Measurements from ENCODE around the gene FRMD4B.

The FRMD4B gene

DNA sequence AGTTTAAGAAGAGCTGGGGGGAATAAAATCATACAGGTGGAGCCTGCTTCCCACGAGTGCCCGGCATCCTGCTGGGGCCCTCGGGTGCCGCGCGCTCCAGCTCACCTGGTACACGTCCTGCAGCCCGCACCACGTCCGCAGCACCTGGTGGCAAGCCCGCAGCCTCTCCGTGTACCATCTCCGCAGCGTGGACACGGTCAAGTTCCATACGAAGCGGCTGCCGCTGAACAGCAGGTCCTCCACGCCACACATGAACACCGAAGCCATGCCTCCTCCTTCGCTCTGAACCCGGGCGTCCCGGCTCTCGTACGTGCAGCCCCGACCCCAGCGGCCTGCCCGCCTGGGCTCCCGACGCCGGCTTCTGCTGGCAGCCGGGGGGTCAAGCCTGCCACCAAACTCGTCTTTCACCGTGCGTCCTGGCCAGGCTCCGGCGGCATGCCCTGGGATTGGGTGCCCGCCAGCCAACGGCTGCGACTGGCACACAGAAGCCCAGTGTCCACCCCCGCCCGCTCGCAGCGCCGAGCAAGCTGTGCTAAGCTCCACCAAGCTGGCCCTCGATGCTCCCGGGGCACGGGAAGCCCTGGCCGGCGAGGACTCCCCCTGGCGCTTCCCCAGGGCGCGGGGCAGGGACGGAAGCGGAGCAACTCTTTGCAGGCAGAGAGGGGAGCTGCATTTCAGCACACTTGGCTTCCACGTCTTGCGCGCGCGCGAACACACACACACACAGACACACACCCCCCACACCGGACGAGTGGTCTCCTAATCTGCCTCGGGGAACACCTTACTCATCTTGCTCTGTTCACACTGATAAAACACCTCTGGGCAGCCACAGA is at the start of gene FRMD4B:
TSS of gene FRMD4B (minus strand) at position 366 of the 833 bp plus-strand sequence. CDS start at position 267, 99 bp downstream.
- no peak for DNase-seq (ENCODE audit: low read depth in 2 of 2)

DNA sequence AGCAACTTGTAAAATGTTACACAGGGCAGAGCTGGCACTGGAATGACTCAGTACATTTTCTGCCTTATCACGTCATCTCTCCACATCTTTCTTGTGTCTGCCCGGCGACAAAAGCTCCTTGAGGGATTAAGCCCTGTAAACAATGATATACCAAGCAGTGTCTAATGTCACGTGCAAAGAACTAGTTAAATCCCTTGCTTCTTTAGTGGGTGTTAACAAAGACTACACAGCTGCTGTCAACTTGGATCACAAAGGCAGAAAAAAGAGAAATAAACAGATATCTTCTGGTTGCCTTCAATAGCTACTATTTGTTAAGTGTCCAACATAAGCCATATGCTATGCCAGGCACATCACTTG is 48.1 kb upstream of the FRMD4B start:
- DNase-seq (ENCODE audit: low read depth in 2 of 2): no peak

DNA sequence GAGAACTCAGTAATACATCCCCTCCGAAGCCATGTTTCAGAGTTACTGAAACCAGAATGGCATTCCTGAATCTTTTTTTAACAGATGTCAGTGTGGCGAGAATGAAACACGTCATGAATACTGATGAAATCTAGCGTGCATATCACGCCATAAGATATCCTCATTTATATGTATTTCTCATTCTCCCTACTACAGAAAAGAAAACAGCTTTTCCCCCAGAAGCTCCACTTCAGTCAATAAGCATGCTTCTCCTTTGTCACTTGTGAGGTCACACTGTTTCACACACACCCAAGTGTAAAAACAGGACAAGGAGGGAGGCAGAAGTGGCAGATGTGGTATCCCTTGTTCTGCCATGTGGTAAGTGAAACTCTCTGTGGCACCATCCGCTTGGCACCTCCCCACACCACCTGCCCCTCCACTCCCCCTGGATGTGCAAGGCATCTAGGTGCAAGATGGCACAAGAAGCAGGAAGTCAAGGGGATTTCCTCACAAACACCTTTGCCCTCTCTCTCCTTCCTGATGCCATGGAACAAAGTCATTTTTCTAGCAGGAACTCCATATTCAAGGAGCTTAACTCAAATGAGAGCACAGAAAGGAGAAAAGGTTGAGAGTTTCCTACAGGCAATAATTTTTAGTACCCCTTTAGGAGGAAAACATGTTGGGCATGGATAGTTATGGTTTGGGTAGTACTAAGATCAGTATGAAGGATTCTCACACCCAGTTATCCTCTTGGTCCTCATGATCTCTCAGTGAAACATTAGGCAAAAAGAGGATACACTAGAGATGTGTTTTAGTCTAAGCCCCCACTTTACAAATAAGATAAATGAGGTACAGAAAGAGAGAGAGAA is 47.5 kb upstream of the FRMD4B start:
- DNase-seq (ENCODE audit: low read depth in 2 of 2): no peak

DNA sequence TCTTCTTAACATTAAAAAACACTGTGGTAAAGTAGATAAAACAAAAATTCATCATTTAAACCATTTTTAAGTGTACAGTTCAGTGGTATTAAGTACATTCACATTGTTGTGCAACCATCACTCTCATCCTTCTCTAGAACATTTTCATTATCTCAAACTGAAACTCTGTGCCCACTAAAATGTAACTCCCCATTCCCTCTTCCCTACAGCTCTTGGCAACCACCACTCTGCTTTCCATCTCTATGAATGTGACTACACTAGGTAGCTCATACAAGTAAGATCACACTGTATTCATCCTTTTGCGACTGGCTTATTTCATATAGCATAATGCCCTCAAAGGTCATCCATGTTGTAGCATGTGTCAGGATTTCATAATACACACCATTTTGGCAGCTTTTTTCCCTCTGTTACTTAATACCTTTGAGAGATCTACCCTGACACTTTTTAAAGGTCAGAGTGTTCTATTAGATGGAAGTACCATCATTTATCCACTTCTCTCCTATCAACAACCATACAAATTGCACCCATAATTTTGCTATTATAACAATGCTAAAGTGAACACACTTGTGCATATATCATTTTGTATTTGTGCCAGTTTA is 42.9 kb upstream of the FRMD4B start:
- DNase-seq (ENCODE audit: low read depth in 2 of 2): no peak

DNA sequence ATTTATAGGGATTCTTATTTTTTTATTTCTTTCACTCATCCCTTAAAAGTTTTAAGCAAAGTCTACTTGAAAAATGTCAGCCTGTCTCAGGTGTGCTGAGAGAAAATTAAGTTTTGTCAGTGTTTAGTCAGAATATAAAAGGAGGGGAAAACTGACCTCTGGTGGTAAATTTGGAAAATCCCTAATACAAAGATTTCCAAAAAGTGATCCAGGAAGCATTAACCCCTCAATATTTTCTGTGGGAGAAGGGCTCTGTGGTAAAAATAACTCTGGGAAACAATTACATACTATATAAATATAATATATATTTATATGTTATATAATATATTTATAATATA is 41.0 kb upstream of the FRMD4B start:
- no peak for DNase-seq (ENCODE audit: low read depth in 2 of 2)

DNA sequence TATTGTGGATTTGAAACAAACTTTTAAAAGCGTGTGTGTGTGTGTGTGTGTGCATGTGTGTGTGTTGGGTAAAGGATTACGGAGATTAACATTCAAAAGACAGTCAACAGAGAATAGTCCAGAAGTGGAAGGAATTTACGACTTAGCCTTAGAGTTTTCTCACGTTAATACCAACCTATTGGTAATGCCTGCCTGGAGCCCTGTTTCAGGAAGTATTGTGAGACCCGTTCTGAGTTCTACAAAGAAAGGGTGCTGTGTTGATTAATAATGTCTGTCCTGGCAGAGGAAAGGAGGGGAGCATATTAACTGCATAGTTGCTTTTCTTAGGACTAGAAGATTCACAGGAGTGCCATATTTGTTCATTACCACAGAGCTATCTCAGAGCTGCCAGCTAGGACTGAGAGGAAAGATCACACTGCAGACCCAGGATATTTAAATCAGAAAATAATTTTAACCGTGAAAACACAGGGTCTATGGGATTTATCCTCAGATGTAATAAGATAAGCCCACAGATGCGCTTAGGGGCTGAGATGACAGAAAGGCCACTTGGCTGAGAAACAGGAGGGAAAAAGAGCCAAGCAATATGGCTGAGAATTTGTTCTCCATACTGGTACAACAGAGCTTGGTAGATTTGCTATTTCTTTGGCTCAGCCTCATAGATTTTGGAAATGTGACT is 40.5 kb upstream of the FRMD4B start:
- DNase-seq (ENCODE audit: low read depth in 2 of 2): no peak

DNA sequence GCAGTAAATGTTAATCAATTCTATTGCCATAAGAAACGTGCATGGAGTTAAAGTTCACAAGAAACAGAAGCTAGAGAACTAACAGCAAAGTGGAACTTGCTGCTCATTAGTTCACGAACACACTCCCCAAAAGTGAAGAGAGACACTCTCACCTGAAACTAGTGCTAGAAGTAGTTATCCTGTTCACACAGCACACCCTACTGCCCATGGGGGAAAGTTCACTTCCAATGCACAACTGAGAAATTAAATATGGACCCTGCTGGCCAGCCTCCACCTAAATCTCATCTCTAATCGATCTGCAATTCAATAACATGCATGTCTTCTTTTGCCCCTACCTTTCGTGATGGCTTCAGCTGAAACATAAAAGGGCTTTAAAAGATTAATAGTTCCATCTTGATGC is 39.4 kb upstream of the FRMD4B start:
- DNase-seq (ENCODE audit: low read depth in 2 of 2): no peak

DNA sequence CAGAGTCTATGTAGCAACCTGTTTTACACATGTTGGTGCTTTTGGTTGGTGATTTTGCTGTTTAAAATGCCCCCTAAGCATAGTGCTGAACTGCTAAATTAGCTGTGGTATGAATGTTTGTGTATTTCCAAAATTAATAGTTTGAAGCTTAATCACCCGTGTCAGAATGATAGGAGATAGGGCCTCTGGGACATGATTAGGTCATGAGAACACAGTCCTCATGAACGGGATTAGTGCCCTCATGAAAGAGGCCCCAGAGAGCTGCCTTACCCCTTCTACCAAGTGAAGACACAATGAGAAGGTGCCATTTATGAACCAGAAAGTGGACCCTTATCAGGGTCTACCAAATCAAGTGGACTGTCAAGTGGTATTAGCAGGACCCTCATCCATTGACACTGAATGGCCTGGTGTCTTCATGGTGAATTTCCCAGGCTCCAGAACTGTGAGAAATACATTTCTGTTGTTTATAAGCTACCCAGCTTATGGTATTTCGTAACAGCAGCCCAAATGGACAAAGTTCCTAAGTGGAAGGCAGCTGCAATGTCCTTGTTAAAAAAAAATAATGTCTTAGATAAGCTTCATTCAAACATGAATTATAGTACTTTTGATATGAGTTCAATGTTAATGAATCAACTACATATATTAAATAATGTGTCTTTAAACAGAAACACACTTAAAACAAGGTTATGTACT is 37.7 kb upstream of the FRMD4B start:
- DNase-seq (ENCODE audit: low read depth in 2 of 2): no peak

DNA sequence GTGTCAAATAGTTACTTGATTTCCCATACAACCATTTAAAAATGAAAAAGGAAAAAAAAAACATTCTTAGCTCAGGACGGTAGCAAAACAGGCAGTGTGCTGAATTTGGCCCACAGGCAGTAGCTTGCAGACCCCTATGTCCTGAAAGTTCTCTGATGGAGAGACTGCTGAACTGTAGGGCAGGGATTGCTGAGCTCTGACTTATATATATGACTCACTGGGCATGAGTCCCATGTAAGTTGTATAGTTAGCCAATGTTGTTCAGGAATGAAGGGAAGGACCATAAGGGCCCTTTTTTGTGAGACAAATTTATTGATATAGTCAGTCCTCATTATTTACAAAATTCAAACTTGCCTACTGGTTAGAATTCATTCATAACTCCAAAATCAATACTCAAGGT is 36.9 kb upstream of the FRMD4B start:
- no peak for DNase-seq (ENCODE audit: low read depth in 2 of 2)

DNA sequence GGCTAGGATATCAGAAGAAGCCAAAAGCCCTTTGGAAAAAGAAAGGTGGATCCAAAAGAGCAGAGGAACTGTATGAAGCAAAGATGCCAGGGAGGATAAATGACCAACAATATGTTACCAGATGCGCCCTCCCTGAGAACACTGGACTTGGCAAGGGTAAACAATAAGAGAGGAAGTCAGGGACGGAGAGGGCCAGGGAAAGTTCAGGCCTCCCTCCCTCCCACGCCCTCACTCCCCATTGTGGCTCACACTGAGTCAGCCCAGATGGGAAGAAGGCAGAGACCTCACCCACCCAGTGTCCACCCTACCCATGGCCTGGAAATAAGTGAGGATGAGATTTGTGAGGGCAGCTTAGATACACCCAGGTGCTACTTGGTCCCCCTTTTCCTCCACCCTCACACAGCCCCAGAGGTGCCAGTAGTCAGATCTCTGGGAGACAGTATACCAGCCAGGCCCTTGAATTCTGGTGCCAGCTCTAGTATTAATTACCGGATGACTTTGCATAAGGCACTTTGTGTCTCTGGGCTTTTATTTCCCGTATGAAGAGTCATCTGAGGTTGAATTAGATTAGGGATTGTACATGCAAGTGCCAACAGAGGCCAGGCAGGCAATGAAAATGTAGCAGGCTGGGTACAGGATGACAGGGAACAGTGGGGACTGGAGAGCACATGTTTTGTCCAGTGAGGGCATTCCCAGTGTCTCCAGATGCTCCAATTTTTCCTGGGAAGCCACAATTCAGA is 35.1 kb upstream of the FRMD4B start:
- DNase-seq (ENCODE audit: low read depth in 2 of 2): no peak

DNA sequence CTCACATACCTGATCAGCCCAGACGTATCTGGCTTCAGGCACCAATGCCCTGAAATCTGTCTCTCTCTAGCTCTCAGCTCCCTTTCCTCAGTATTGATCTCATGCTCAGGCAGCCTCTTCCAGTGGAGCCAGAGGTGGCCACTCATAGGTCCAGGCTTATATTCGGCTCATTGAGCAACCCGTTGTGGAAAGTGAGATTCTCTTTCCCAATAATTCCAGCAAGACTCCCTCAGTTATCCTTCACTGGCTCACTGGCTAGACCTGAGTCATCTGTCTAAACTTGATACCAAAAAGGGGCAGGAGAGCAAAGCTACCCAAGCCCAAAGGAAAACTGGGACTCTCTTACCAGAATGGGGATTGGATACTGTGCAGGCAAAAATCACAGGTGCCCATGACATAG is 33.4 kb upstream of the FRMD4B start:
- DNase-seq (ENCODE audit: low read depth in 2 of 2): no peak

DNA sequence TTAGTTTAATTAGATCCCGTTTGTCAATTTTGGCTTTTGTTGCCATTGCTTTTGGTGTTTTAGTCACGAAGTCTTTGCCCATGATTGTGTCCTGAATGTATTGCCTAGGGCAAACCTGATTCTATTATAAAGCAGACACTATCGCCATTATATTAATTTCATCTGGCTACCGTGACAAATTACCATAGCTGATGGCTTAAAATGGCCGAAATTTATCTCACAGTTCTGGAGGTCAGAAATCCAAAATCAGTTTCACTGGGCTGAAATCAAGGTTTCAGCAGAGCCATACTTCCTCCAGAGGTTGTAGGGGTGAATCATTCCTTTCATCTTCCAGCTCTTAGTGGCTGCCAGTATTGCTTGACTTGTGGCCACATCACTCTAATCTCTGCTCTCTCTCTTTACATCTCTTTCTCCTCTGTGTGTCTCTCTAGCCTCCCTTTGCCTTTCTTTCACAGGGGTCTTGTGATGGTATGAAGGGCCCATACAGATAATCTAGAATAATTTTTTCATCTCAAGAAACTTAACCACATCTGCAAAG is 31.7 kb upstream of the FRMD4B start:
- no peak for DNase-seq (ENCODE audit: low read depth in 2 of 2)

DNA sequence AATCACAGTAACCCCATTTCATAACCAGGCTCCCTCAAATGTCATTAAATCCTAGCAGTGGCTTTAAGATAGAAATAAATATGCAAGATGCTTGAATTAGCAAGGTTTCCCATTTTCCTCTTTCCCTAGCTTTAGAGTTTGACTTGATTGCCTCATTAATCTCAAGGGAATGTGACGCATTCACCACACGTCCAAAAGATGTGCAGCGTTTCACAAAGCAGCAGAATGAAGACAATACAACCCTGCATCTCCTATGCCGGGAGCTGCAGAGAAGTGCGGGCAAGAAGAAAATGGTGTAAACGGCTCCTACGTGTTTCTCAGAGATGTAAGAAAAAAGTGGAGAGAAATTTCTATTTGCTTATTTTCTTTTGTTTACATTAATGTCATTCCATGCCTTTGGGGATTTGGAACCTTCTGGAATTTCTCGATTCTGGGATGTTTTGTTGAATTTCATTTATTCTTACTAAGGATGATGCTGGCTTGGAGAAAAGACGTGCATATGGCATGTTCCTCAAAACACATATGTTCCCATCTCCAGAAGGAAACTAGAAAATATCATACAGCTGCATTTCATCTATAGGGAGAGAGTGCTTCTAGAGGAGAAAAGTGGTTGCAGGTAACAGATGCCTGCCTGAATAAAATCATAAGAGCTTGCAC is 27.8 kb upstream of the FRMD4B start:
- DNase-seq (ENCODE audit: low read depth in 2 of 2): no peak

DNA sequence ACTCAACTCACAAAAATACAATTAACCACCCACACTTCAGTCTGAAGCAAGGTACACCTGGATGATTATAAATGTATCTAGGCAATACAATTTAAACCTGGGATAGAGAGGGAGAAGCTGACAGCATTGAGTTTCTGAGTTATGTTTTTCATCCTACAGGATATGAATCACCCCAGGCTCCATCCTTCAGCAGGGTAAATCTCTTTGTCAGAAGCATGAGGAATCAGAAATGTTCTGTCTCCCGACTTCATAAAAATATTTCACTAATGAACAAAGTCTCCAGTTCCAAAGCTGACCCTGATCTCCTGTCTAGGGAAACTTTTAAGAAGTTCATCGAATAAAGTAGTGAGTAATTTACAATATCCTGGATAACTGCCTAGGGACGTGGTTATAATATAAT is 25.5 kb upstream of the FRMD4B start:
- DNase-seq (ENCODE audit: low read depth in 2 of 2): no peak

DNA sequence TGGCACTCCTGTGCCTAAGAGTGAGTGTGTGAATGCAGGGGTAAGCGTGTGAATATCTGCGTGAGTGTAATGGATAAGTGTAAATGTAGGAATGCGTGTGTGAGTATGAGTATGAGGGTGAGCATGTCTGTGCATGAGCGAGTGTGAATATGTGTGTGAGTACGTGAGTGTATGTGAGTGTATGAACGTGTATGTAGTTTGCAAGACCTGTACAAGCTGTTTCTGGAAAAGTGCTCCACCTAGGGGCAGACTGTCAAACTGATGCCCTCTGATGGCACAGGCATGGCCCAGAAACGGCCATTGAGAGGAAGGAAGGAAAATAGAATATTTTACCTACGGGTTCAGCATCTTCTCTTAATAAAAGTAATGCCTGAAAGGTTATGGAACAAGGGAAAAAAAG is 24.4 kb upstream of the FRMD4B start:
- peak; percentile 2 to 57 for DNase-seq (ENCODE audit: low read depth in 2 of 2)

DNA sequence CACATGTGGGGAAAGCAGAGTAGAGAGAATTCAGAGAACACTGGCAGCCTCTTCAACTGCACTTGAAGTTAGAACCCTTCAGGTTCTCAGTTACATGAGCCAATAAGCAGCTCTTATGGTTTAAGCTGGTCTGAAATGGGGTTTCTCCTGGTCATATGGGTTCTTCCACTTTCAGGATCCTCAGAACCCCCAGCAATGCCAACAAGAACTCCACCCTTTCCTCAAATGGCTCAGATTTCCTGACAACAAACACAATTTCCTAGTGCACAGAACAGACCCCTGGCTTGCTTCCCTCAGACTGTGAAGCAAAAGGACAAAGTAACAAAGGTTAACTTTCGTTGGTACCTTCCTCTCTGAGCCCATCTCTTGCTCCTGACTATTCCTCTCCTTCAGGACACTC is 23.9 kb upstream of the FRMD4B start:
- DNase-seq (ENCODE audit: low read depth in 2 of 2): no peak

DNA sequence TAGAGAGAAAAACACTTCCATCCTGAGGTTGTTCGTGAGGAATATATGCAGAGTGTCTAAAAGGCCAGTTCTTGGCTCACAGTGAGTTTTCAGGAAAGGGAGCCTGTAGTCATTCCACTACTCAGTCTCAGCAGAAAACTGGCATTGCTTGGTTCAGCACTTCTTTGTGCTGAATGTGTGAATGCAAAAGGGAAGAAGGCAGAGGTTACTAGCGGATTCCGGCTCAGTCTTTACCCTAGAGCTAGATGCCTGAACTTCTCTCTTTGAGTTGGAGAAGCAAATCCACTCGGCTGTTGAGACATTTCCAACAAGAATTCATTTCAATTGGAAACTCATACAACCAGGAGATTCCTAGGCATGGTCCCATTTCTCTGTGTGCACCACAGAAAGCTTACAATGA is 23.1 kb upstream of the FRMD4B start:
- no peak for DNase-seq (ENCODE audit: low read depth in 2 of 2)

DNA sequence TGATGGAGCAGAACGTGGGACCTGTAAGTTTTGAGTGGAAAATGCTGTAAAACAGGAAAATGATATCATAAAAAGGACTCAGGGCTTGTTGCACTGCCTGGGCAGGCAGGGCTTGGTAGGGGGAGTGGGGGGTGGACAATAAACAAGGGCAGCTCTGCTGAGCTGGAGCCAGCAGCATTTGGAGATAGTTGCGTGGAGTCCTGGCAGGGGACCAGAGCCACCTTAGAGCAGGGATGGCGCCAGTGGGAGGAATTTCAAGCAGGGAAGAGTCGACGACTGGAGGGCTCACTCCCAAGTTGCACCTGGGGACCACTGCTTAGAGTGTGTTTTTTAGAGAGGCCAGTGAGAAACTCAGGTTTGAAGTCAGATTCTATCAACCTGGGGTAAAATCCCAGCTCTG is 22.7 kb upstream of the FRMD4B start:
- DNase-seq (ENCODE audit: low read depth in 2 of 2): no peak

DNA sequence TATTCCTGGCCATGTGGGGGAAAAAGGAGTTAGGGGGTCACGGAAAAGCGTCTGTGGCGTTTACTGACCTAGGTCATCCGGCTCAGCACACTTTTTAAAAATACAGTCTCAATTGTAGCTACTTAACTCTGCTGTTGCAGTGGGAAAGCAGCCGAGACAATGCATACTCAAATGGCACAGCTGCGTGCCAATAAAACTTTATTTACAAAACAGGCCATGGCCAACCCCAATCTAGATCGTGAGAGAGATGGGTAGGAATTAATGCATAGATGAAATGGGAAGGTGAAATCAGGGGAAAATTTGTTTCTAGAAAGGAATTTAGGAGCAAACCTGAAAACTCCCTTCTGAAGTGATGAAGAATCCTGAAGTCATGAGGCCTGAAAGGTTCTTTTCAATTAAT is 22.0 kb upstream of the FRMD4B start:
- no peak for DNase-seq (ENCODE audit: low read depth in 2 of 2)

DNA sequence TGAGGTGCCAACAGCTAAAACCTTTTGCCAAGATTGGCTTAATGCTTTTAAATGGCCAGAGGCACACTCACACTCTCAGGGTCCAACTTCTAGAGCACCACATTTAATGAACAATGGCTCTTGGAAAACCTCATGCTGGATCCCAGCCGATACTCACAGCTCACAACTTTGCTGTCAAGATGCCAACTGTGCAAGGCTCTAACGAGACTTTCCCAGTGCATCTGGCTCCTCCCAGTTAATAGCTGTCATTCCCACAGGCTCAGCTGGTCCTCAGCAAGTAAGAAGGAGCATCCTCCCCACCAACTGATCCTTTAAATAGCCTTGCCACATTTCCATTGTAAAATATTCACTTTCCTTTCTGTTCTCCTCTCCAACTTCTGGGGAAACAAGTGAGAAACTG is 20.3 kb upstream of the FRMD4B start:
- no peak for DNase-seq (ENCODE audit: low read depth in 2 of 2)
